Neuronal stem cell (in vitro differentiated cells): ENCODE measurements around the gene TBL2.
"Not testable (repeated sequence)": the region's sequence is repeated elsewhere in the genome, so short reads cannot be mapped to it uniquely, and the experiment has no call there.

ENCODE experiments used
- DNase-seq: peaks from one replicate; pipeline ENCODE4 v3.0.0-alpha.2; 2013; ENCODE audit warnings: low spot score
- H2AFZ ChIP-seq: one replicate; pipeline ENCODE4 v1.6.1; 2013; ENCODE audit warnings: mild to moderate bottlenecking, low read length, inconsistent platforms
- H2AK5ac ChIP-seq: 2 replicates; pipeline ENCODE4 v1.6.1; 2013; ENCODE audit warnings: low read depth, mild to moderate bottlenecking, inconsistent platforms, low read length, moderate library complexity, mixed read lengths
- H2BK120ac ChIP-seq: 2 replicates; pipeline ENCODE4 v1.6.1; 2013; ENCODE audit warnings: low read depth, mild to moderate bottlenecking, inconsistent platforms, low read length, moderate library complexity, mixed read lengths
- H2BK12ac ChIP-seq: one replicate; pipeline ENCODE4 v1.6.1; 2013; ENCODE audit warnings: low read length, inconsistent platforms
- H2BK15ac ChIP-seq: 2 replicates; pipeline ENCODE4 v1.6.1; 2013; ENCODE audit warnings: mild to moderate bottlenecking, low read length, inconsistent platforms, mixed read lengths
- H2BK5ac ChIP-seq: one replicate; pipeline ENCODE4 v1.6.1; 2013; ENCODE audit warnings: inconsistent platforms, mild to moderate bottlenecking, low read length, moderate library complexity
- H3K14ac ChIP-seq: one replicate; pipeline ENCODE4 v1.6.1; 2013; ENCODE audit warnings: low read length, inconsistent platforms
- H3K18ac ChIP-seq: 2 replicates; pipeline ENCODE4 v1.6.1; 2013; ENCODE audit warnings: low read length, inconsistent platforms
- H3K23ac ChIP-seq: 2 replicates; pipeline ENCODE4 v1.6.1; 2013; ENCODE audit warnings: low read depth, mild to moderate bottlenecking, mixed read lengths, low read length, inconsistent platforms; ENCODE audit not compliant: poor library complexity
- H3K27ac ChIP-seq: replicated peaks from 3 replicates; pipeline ENCODE4 v1.5.1; 2013; ENCODE audit warnings: low read length, inconsistent platforms
- H3K27me3 ChIP-seq, 3 experiments: 2 replicates each; pipeline ENCODE4 v1.6.1; 2013; ENCODE audit warnings: low read length in 3 of 3, mild to moderate bottlenecking in 2 of 3, inconsistent platforms in 1 of 3, low read depth in 1 of 3, mixed read lengths in 1 of 3, moderate library complexity in 1 of 3; ENCODE audit not compliant: control insufficient read depth in 3 of 3, insufficient read depth in 3 of 3
- H3K36me3 ChIP-seq, 2 donors: replicated peaks in 1 of 2; 2 replicates each; pipeline ENCODE4 v1.6.1; 2013; ENCODE audit warnings: low read length in 2 of 2; ENCODE audit not compliant: control insufficient read depth in 2 of 2, insufficient read depth in 2 of 2
- H3K4ac ChIP-seq: 2 replicates; pipeline ENCODE4 v1.6.1; 2013; ENCODE audit warnings: inconsistent platforms, mild to moderate bottlenecking, low read length, moderate library complexity
- H3K4me1 ChIP-seq, 2 donors: 1 replicate in 1 of 2; 2 replicates in 1 of 2; pipeline ENCODE4 v1.6.1; 2013; ENCODE audit warnings: low read length in 2 of 2, low read depth in 1 of 2; ENCODE audit not compliant: control insufficient read depth in 2 of 2, insufficient read depth in 1 of 2
- H3K4me2 ChIP-seq: one replicate; pipeline ENCODE4 v1.6.1; 2013; ENCODE audit warnings: mild to moderate bottlenecking, low read length, inconsistent platforms; ENCODE audit not compliant: insufficient read depth, poor library complexity, severe bottlenecking
- H3K4me3 ChIP-seq, 2 donors: 2 replicates each; pipeline ENCODE4 v1.5.1; 2013; ENCODE audit warnings: low read length in 2 of 2, mild to moderate bottlenecking in 2 of 2, inconsistent platforms in 1 of 2, moderate library complexity in 1 of 2
- H3K79me1 ChIP-seq: one replicate; pipeline ENCODE4 v1.6.1; 2013; ENCODE audit warnings: low read depth, mild to moderate bottlenecking, inconsistent platforms, low read length, moderate library complexity
- H3K9ac ChIP-seq: one replicate; pipeline ENCODE4 v1.6.1; 2013; ENCODE audit warnings: mild to moderate bottlenecking, low read depth, low read length, inconsistent platforms; ENCODE audit not compliant: poor library complexity
- H3K9me3 ChIP-seq, 2 donors: replicated peaks in 1 of 2; 2 replicates each; pipeline versions ENCODE3 to v1.6.1; 2013; ENCODE audit warnings: low read length in 2 of 2, mild to moderate bottlenecking in 2 of 2, inconsistent platforms in 1 of 2, low read depth in 1 of 2, mixed read lengths in 1 of 2, moderate library complexity in 1 of 2; ENCODE audit not compliant: control insufficient read depth in 2 of 2, insufficient read depth in 1 of 2
- H4K8ac ChIP-seq: one replicate; pipeline ENCODE4 v1.6.1; 2013; ENCODE audit warnings: low read depth, mild to moderate bottlenecking, inconsistent platforms, low read length, moderate library complexity
- H4K91ac ChIP-seq: one replicate; pipeline ENCODE4 v1.6.1; 2013; ENCODE audit warnings: low read length, low read depth, mild to moderate bottlenecking, inconsistent platforms; ENCODE audit not compliant: poor library complexity
- WGBS, 2 donors: extraction: QIAGEN DNeasy Blood & Tissue Kit; methylation state at CpG; one replicate each; pipeline ENCODE4 v1.1.7; 2013; ENCODE audit warnings: missing lambda C conversion rate in 2 of 2, mixed read lengths in 1 of 2; ENCODE audit not compliant: insufficient read length in 2 of 2, insufficient replicate concordance in 1 of 2; ENCODE audit errors: extremely low coverage in 2 of 2; 5-methylcytosine and 5-hydroxymethylcytosine counted together

TBL2 gene

DNA sequence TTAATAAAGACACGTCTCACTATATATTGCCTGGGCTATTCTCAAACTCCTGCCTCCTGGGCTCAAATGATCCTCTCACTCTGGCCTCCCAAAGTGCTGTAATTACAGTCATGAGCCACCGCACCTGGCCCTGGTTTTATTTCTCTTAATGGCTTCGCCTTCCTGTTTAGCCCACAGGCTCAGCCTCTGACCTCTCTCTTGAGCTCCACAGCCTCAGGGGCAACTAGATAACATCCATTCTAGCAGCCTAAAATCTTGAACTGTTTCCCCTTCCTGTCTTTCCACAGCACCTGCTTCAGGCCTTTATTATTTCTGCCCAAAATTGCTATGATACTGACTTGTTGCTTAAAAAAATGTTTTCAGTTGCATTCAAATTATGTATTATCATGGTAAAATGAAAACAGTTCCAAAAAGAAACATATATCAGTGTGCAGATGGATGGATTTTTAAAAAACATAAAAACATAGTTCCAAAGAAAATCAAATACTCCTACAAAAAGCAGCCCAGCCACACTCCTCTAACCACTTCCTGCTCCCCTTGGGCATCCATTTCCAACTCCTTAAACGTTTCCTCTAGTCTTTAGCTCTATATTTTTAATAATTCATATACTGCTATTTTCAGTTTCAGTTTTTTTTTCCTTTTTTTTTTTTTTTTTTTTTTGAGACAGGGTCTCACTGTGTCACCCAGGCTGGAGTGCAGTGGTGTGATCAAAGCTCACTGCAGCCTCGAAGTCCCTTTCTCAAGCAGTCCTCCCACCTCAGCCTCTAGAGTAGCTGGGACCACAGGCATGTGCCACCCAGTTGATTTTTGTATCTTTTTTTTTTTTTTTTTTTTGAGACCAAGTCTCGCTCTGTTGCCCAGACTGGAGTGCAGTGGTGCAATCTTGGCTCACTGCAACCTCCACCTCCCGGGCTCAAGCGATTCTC, 51.2 kb downstream of the TBL2 start:
- Histone ChIP-seq H3K27ac (no peak overlapping the region), H3K9ac (no peak overlapping the region)
- DNase-seq = no peak

DNA sequence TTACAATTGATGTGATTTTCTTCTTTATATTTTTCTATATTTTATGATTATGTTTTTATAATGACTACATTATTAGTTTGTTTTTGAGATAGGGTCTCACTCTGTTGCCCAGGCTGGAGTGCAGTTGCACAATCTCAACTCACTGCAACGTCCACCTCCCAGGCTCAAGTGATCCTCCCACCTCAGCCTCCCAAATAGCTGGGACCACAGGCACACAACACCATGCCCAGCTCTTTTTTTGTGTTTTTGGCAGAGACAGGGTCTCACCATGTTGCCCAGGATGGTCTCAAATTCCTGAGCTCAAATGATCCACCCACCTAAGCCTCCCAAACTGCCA, 52.3 kb downstream of the TBL2 start:
- H2BK12ac ChIP-seq, H3K4ac ChIP-seq, H3K23ac ChIP-seq, H2BK15ac ChIP-seq, H3K9me3 ChIP-seq, H2AFZ ChIP-seq, H4K91ac ChIP-seq, H3K14ac ChIP-seq, H3K4me2 ChIP-seq, H3K9ac ChIP-seq, H3K36me3 ChIP-seq, H3K79me1 ChIP-seq, H4K8ac ChIP-seq, H2BK120ac ChIP-seq, H3K27me3 ChIP-seq, DNase-seq, H3K18ac ChIP-seq, H2AK5ac ChIP-seq, H2BK5ac ChIP-seq, H3K27ac ChIP-seq, H3K4me3 ChIP-seq, H3K4me1 ChIP-seq: not testable (repeated sequence)
- no CpG with 5 or more reads among the region's 1 CpG for WGBS, 2 donors

More for the DNA sequence above, 51.2 kb downstream of the TBL2 start:
- H3K4me3 ChIP-seq = no peak overlapping the region
- no peaks in the 10 kb centered on the region for H3K79me1 ChIP-seq
- no peak overlapping the region for H2BK15ac ChIP-seq
- no peak overlapping the region for H2BK12ac ChIP-seq
- H2AFZ ChIP-seq = peak overlapping the region; percentile 27
- no peak overlapping the region for H2BK120ac ChIP-seq
- H3K36me3 ChIP-seq = no peaks in the 10 kb centered on the region
- H4K8ac ChIP-seq = no peak overlapping the region
- H4K91ac ChIP-seq = no peak overlapping the region
- H3K18ac ChIP-seq = no peak overlapping the region
- H3K9me3 ChIP-seq = no peaks in the 10 kb centered on the region
- H2AK5ac ChIP-seq = no peak overlapping the region
- H3K4ac ChIP-seq = no peak overlapping the region
- H3K4me1 ChIP-seq = no peaks in the 10 kb centered on the region
- H3K14ac ChIP-seq = no peak overlapping the region
- H3K4me2 ChIP-seq = no peak overlapping the region
- no peak overlapping the region for H3K23ac ChIP-seq
- WGBS, 2 donors = no CpG with 5 or more reads among the region's 8 CpGs
- H3K27me3 ChIP-seq = no peaks in the 10 kb centered on the region
- no peak overlapping the region for H2BK5ac ChIP-seq

GRCh38 chr7:73522105-73522872, 56.1 kb downstream of the TBL2 start, which contains the start of gene BAZ1B:
BAZ1B (minus strand) TSS chr7:73522293; CDS start chr7:73521933, 360 bp downstream.
- Histone ChIP-seq H3K18ac (peak within 1 kb of the TSS; percentile 100), H2BK120ac (peak within 1 kb of the TSS; percentile 87), H3K27me3 (no peaks in the 10 kb centered on the region), H3K23ac (peak within 1 kb of the TSS; percentile 85), H3K4me1 (peaks cover 2 to 5% of the 10 kb centered on the region in 2 donors), H2AFZ (peak within 1 kb of the TSS; percentile 88), H3K4me2 (peak within 1 kb of the TSS; percentile 66), H2BK5ac (peak within 1 kb of the TSS; percentile 93), H3K27ac (peak within 1 kb of the TSS; percentile 99), H3K4ac (peak within 1 kb of the TSS; percentile 93), H2AK5ac (peak within 1 kb of the TSS; percentile 75), H4K8ac (peak within 1 kb of the TSS; percentile 65), H3K9me3 (no peaks in the 10 kb centered on the region), H2BK15ac (peak within 1 kb of the TSS; percentile 49), H2BK12ac (no peak within 1 kb of the TSS), H4K91ac (no peak within 1 kb of the TSS), H3K14ac (peak within 1 kb of the TSS; percentile 82), H3K36me3 (peaks cover 7 to 30% of the 10 kb centered on the region in 2 donors), H3K79me1 (peaks cover 2% of the 10 kb centered on the region), H3K9ac (peak within 1 kb of the TSS; percentile 99), H3K4me3 (peak within 1 kb of the TSS; percentile 79 to 98)
- peak; percentile 97 for DNase-seq
- no CpG with 5 or more reads among the region's 71 CpGs for WGBS, 2 donors
